ENCODE measurements around the gene LRRC63.

Gene LRRC63

GRCh38 chr13:46202966-46203365 lies 8.8 kb upstream of the LRRC63 start:
- Histone ChIP-seq H3K27ac (ENCODE audit: low read length) (peak overlapping the region; percentile 18), H2AFZ (ENCODE audit: low read depth, low read length) (no peak overlapping the region), H3K4me2 (ENCODE audit: insufficient read depth, low read length) (no peak overlapping the region), H3K27me3 (ENCODE audit: insufficient read depth, low read length, poor library complexity) (no peaks in the 10 kb centered on the region), H3K79me2 (ENCODE audit: insufficient read depth, low read length) (no peaks in the 10 kb centered on the region), H3K9me3 (ENCODE audit: insufficient read depth, low read length, severe bottlenecking) (no peaks in the 10 kb centered on the region), H3K36me3 (ENCODE audit: insufficient read depth, low read length) (no peaks in the 10 kb centered on the region), H4K20me1 (ENCODE audit: insufficient read depth, low read length) (no peaks in the 10 kb centered on the region), H3K4me1 (ENCODE audit: insufficient read depth, low read length) (peaks cover 39% of the 10 kb centered on the region), H3K9ac (ENCODE audit: low read depth, low read length) (no peak overlapping the region; the same call in 1 of the 2 replicates), H3K4me3 (ENCODE audit: low read depth in 1 of 2, low read length in 2 of 2) (no peak overlapping the region)
- no peak for DNase-seq
- ATAC-seq (ENCODE audit: insufficient read depth, low read depth) = no peak
- TF ChIP-seq EZH2 (IDR thresholded peaks at IDR 0.05; ENCODE audit: borderline replicate concordance, low read depth, low read length, severe bottlenecking) (no peak), CTCF (IDR thresholded peaks at IDR 0.05; ENCODE audit: borderline replicate concordance, extremely low read depth, low read length, poor library complexity, severe bottlenecking) (no peak)

DNA sequence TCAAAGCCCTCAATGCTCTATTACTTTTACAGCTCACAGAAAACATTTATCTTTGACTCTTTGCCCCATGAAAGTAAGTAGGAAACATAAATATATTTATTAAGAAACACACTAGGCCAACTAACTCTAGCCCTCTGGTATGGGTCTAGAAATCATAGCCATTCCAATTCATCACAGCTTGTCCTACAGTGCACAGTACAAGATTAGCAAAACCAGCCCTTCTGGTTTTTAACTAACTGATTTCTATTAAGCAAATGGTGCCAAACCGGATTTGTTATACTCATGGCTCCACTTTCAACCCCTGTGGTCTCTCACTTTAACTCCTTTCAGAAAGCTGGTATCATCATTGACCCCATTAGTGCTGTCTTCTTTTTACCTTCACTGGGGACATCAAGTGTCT lies 5.6 kb upstream of the LRRC63 start:
- Histone ChIP-seq H4K20me1 (ENCODE audit: insufficient read depth, low read length) (no peaks in the 10 kb centered on the region), H3K27me3 (ENCODE audit: insufficient read depth, low read length, poor library complexity) (no peaks in the 10 kb centered on the region), H3K4me2 (ENCODE audit: insufficient read depth, low read length) (no peak overlapping the region), H2AFZ (ENCODE audit: low read depth, low read length) (no peak overlapping the region), H3K9ac (ENCODE audit: low read depth, low read length) (no peak overlapping the region), H3K36me3 (ENCODE audit: insufficient read depth, low read length) (no peaks in the 10 kb centered on the region), H3K4me3 (ENCODE audit: low read depth in 1 of 2, low read length in 2 of 2) (no peak overlapping the region), H3K9me3 (ENCODE audit: insufficient read depth, low read length, severe bottlenecking) (no peaks in the 10 kb centered on the region), H3K27ac (ENCODE audit: low read length) (0 out of 2 replicates have a peak overlapping the region, but pooled peaks have one; percentile 21), H3K4me1 (ENCODE audit: insufficient read depth, low read length) (peaks cover 47% of the 10 kb centered on the region), H3K79me2 (ENCODE audit: insufficient read depth, low read length) (peaks cover 21% of the 10 kb centered on the region)
- DNase-seq (no peak), ATAC-seq (ENCODE audit: insufficient read depth, low read depth) (no peak)
- TF ChIP-seq EZH2 (IDR thresholded peaks at IDR 0.05; ENCODE audit: borderline replicate concordance, low read depth, low read length, severe bottlenecking) (no peak), CTCF (IDR thresholded peaks at IDR 0.05; ENCODE audit: borderline replicate concordance, extremely low read depth, low read length, poor library complexity, severe bottlenecking) (no peak)

GRCh38 chr13:46207828-46208227 lies 3.9 kb upstream of the LRRC63 start:
- H3K27me3 ChIP-seq (ENCODE audit: insufficient read depth, low read length, poor library complexity) = no peaks in the 10 kb centered on the region
- ATAC-seq (ENCODE audit: insufficient read depth, low read depth) (no peak), DNase-seq (no peak)
- no peak for TF ChIP-seq CTCF (IDR thresholded peaks at IDR 0.05; ENCODE audit: borderline replicate concordance, extremely low read depth, low read length, poor library complexity, severe bottlenecking)
- no peak for TF ChIP-seq EZH2 (IDR thresholded peaks at IDR 0.05; ENCODE audit: borderline replicate concordance, low read depth, low read length, severe bottlenecking)
- no peaks in the 10 kb centered on the region for H4K20me1 ChIP-seq (ENCODE audit: insufficient read depth, low read length)
- H3K36me3 ChIP-seq (ENCODE audit: insufficient read depth, low read length) = no peaks in the 10 kb centered on the region
- no peak overlapping the region for H3K9ac ChIP-seq (ENCODE audit: low read depth, low read length)
- no peaks in the 10 kb centered on the region for H3K9me3 ChIP-seq (ENCODE audit: insufficient read depth, low read length, severe bottlenecking)
- H3K79me2 ChIP-seq (ENCODE audit: insufficient read depth, low read length) = peaks cover 32% of the 10 kb centered on the region
- H3K27ac ChIP-seq (ENCODE audit: low read length) = no peak overlapping the region
- no peak overlapping the region for H2AFZ ChIP-seq (ENCODE audit: low read depth, low read length)
- no peak overlapping the region for H3K4me2 ChIP-seq (ENCODE audit: insufficient read depth, low read length)
- H3K4me3 ChIP-seq (ENCODE audit: low read depth in 1 of 2, low read length in 2 of 2) = no peak overlapping the region
- peaks cover 45% of the 10 kb centered on the region for H3K4me1 ChIP-seq (ENCODE audit: insufficient read depth, low read length)
